Measurements from ENCODE around the gene PLA2G2C.
"Not testable (repeated sequence)": the region's sequence is repeated elsewhere in the genome, so short reads cannot be mapped to it uniquely, and the experiment has no call there.

The PLA2G2C gene

GRCh38 chr1:20150969-20151368, 35.3 kb downstream of the PLA2G2C start:
- no peak for DNase-seq

GRCh38 chr1:20150326-20150705, 36.0 kb downstream of the PLA2G2C start:
- no peak for DNase-seq

GRCh38 chr1:20149601-20150325, 36.6 kb downstream of the PLA2G2C start:
- DNase-seq = no peak

- DNase-seq = no peak
Observed at GRCh38 chr1:20148571-20149500, 37.5 kb downstream of the PLA2G2C start.

GRCh38 chr1:20147846-20148570, 38.3 kb downstream of the PLA2G2C start:
- DNase-seq = no peak

GRCh38 chr1:20143734-20144565, 42.4 kb downstream of the PLA2G2C start:
- no peak for DNase-seq

GRCh38 chr1:20143318-20143717, 43.0 kb downstream of the PLA2G2C start:
- no peak for DNase-seq

- DNase-seq = no peak
Observed at GRCh38 chr1:20142001-20142710, 44.2 kb downstream of the PLA2G2C start.

- DNase-seq = no peak
Observed at GRCh38 chr1:20141466-20141865, 44.9 kb downstream of the PLA2G2C start.

- DNase-seq = no peak
Observed at GRCh38 chr1:20141001-20141400, 45.3 kb downstream of the PLA2G2C start.

- no peak for DNase-seq
Observed at GRCh38 chr1:20139776-20140612, 46.3 kb downstream of the PLA2G2C start.

GRCh38 chr1:20138961-20139550, 47.3 kb downstream of the PLA2G2C start, which contains the start of gene PLA2G2F:
Gene PLA2G2F, plus strand, starts transcription at chr1:20139323. Its CDS starts 105 bp downstream, at chr1:20139428.
- DNase-seq = no peak

- DNase-seq = no peak
Observed at GRCh38 chr1:20138346-20138745, 48.0 kb downstream of the PLA2G2C start.

- no peak for DNase-seq
Observed at GRCh38 chr1:20137604-20138003, 48.7 kb downstream of the PLA2G2C start.

- no peak for DNase-seq
Observed at GRCh38 chr1:20137055-20137454, 49.3 kb downstream of the PLA2G2C start.

GRCh38 chr1:20136249-20136648, 50.1 kb downstream of the PLA2G2C start:
- no peak for DNase-seq

- DNase-seq = no peak
Observed at GRCh38 chr1:20134995-20135394, 51.3 kb downstream of the PLA2G2C start.

- DNase-seq = not testable (repeated sequence)
Observed at GRCh38 chr1:20130518-20130917, 55.8 kb downstream of the PLA2G2C start.

GRCh38 chr1:20126806-20127440, 59.4 kb downstream of the PLA2G2C start:
- DNase-seq = no peak

Data from DMS79 (cell line).